Gastrocnemius medialis (tissue), 4 donors: ENCODE measurements around the gene CD79A.

Experiments used
- POLR2A ChIP-seq, 2 donors: fragments of 450-650 bp; IDR thresholded peaks; one replicate each; pipeline ENCODE4 v1.6.1; 2017; ENCODE audit warnings: antibody characterized with exemption in 2 of 2, mild to moderate bottlenecking in 2 of 2, moderate library complexity in 2 of 2
- TF ChIP-seq, protein P1 (sequence below), 5 experiments: fragments of 450-650 bp in 3 of 5; fragments of 200-600 bp in 2 of 5; sonication (generic) in 2 of 5; IDR thresholded peaks in 4 of 5; conservative IDR thresholded peaks in 1 of 5; 1 replicate in 4 of 5; 2 replicates in 1 of 5; pipeline ENCODE4 v1.5.1; 2016 to 2019; ENCODE audit warnings: antibody characterized with exemption in 5 of 5, mild to moderate bottlenecking in 3 of 5, moderate library complexity in 3 of 5

DNA sequence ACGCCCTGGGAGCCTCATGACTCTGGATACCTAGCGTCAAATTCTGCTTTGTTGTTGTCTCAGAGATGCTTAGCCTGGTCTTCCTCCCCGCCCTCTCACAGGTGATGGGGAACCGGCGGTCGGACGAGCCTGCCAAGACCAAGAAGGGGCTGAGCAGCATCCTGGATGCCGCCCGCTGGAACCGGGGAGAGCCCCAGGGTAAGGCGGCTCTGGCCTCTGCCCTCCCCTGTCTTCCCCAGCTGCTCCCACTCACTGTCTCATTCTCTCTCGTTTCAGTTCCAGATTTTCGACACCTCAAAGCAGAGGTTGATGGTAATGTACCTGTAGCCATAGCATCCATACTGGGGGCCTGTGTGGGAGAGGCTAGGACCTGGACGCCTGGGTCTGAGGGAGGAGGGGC, 17.3 kb downstream of the CD79A start:
- TF ChIP-seq, protein P1, sequence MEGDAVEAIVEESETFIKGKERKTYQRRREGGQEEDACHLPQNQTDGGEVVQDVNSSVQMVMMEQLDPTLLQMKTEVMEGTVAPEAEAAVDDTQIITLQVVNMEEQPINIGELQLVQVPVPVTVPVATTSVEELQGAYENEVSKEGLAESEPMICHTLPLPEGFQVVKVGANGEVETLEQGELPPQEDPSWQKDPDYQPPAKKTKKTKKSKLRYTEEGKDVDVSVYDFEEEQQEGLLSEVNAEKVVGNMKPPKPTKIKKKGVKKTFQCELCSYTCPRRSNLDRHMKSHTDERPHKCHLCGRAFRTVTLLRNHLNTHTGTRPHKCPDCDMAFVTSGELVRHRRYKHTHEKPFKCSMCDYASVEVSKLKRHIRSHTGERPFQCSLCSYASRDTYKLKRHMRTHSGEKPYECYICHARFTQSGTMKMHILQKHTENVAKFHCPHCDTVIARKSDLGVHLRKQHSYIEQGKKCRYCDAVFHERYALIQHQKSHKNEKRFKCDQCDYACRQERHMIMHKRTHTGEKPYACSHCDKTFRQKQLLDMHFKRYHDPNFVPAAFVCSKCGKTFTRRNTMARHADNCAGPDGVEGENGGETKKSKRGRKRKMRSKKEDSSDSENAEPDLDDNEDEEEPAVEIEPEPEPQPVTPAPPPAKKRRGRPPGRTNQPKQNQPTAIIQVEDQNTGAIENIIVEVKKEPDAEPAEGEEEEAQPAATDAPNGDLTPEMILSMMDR (IDR thresholded peaks at IDR 0.05 in 4 of 5, conservative IDR thresholded peaks at IDR 0.05 in 1 of 5): no peak
- TF ChIP-seq POLR2A (IDR thresholded peaks at IDR 0.05): no peak
